HG02798 (cell line): ENCODE results near the gene PLB1.

Experiments used
- ATAC-seq: cut with Tn5 transposase; IDR thresholded peaks from one replicate; pipeline ENCODE4 v1.9.1; 2021; ENCODE audit warnings: mild to moderate bottlenecking; ENCODE audit not compliant: unreplicated experiment, poor library complexity

Gene PLB1

GRCh38 chr2:28620291-28620793 is 124.5 kb downstream of the PLB1 start:
- ATAC-seq: no peak

DNA sequence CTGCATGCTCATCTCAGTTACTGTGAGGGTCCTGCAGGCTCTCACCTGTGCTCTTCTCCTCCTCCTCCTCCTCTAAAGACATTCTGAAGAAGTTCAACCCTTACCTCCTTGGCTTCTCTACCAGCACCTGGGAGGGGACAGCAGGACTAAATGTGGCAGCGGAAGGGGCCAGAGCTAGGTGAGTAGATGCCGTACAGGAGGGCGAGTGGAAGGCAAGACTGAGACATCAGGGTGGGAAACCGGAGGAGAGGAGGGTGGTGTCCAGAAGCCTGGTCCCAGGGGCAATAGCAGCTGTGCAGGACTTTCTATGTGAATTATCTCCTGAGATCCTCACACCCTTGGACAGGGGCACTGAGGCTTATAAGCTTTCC is 124.9 kb downstream of the PLB1 start:
- no peak for ATAC-seq

DNA sequence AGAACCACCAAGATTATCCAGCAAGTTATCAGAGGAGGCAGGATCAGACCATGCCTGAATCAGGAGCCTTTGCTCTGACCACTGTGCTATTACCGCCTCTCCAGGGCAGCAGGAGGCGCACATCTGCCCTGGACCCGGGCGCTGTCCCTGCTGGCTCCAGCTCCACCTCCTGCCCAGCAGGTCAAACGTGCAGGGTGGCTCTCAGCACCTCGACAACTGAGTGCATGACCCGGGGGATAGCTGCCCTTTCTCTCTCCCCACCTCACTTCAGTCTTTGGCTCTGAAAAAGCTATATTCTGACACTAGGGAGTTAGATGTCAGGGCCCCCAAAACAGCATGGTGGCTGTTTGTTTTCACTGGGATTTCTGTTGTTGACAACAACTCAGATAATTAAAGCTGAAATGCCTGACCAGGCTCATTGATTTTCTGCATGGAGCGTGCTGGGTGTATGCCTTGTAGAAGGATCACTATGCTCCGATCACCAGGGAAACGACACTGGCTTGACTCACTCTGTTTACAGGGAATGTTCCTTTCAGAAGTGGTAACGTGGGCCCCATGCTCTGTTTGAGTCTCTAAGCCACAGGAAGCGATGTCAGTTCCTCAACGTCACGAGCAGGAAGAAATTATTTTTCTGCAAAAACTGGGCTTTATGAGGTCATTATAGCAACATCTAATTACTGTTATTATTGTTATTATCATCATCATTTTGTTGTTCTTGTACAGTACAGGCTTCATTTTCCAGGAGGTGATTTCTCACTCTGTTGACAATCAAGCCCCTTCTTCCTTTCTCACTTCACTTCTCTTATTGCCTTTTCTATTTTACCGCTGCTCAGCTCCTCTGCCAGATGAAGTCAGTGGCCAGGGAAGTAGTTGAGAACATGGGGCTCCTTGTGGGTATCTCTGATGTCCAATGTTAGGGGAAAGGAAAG is 125.6 kb downstream of the PLB1 start:
- ATAC-seq: no peak

GRCh38 chr2:28622101-28622499 is 126.2 kb downstream of the PLB1 start:
- no peak for ATAC-seq

- ATAC-seq: no peak
These were observed 127.9 kb downstream of the PLB1 start for GRCh38 chr2:28623582-28624405.

GRCh38 chr2:28624436-28624792 is 128.6 kb downstream of the PLB1 start:
- ATAC-seq: no peak

DNA sequence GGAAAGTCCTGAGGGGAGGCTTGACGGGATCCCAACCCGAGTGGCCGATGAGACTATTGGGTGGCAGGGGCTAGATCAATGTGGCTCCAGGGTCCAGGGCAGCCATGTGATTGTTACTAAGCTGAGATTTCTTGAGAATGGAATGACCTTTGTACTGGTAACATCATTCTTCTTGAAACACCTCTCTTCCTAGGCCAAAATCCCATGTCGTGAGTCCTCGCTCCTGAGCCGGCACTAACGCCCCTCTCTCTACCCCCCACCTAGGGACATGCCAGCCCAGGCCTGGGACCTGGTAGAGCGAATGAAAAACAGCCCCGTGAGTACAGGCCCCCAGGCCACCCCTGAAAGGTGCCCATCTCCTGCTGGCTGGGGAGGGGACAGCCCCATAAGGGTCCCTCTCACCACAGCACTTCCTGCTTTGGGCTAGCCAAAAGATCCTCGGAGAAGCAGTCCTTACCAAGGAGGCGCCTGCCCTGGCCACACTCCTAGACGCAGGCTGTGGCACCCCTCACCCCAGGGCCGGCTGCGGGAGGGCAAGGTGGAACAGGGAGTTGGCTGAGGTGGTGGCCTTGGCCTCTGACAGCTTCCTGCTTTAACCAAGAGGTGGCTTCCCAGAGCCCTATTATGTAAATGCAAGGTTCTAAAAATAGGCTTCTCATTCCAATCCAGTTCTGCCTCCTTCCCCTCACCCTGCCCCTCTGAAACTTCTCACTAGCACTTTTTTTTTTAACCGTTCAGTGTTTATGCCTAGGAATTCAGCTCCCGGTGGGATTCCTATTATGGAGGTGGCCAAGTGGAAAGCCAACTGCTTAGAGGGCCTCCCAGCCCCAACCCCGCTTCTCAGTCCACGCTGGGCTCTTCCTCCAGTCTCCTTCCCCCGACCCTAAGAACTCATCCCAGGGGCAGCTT is 129.2 kb downstream of the PLB1 start:
- ATAC-seq: peak; percentile 41

DNA sequence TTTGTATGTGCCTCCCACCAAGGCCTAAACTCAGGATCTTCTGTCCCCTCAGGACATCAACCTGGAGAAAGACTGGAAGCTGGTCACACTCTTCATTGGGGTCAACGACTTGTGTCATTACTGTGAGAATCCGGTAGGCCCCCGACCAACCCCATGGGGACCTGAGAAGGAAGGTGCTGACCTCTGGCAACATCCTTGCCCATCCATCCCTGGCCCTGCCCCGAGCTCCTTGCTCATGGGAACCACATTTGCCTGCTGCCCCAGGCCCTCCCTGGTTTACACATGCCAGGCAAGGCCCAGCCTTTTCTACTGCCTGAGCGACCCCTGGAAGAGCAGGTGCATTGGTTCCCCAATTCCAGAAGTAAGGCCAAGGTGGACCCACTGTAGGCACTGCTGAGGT is 130.5 kb downstream of the PLB1 start:
- ATAC-seq: no peak

- ATAC-seq: no peak
These were observed 131.1 kb downstream of the PLB1 start for GRCh38 chr2:28626891-28627421.

GRCh38 chr2:28627722-28628480 is 132.0 kb downstream of the PLB1 start:
- no peak for ATAC-seq

DNA sequence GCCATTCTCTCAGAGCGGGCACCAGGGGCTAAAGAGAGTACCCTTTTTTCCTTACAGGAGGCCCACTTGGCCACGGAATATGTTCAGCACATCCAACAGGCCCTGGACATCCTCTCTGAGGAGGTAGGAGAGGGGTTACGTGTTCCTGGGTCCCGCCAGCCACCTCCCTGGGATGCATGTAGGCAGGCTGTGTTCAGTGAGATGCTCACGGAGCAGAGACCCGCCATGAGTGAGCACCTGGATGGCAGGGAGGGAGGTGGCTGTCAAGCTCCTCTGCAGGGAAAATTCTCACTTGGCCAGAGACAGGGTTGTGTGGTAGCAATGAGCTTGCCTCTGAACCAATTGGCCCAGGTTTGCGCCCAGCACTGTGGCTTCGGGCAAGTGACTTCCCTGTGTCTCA is 132.6 kb downstream of the PLB1 start:
- ATAC-seq: no peak

DNA sequence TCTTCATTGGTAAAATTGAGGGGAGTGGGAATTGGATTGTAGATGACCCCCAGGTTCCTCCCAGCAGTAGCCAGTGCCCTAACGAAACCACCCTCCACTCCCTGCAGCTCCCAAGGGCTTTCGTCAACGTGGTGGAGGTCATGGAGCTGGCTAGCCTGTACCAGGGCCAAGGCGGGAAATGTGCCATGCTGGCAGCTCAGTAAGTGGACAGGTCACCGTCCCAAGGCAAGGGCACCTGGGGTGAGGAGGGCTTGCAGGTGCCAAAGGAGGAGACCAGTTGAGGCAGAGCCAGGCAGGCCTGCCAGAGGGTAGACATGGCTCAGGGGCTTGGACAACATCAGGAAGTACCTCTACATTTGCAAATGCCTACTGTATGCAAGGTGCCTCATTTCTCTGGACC is 133.1 kb downstream of the PLB1 start:
- ATAC-seq: no peak

DNA sequence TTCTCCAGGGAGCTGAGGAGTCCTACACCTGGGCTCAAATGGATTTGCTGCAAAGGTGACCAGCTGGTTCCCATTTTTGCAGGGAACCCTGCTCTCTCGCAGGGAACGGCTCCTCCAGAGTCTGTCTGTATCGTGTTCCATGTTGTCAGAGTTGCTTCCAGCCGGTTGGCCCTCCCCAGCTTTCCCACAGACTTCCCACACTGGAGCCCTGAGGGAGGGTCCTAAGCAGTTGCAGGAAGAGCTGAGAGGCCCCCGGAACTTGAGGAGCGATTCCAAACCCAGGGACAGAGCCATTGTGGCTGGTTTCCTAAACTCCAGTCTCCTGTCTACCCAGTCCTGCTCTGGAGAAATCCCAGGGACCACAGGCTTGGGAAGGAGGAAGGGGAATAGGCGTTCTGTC is 134.1 kb downstream of the PLB1 start:
- ATAC-seq: no peak

- ATAC-seq: no peak
These were observed 134.5 kb downstream of the PLB1 start for GRCh38 chr2:28630341-28630740.

- no peak for ATAC-seq
These were observed 135.8 kb downstream of the PLB1 start for GRCh38 chr2:28631514-28632206.

GRCh38 chr2:28632791-28633190 is 136.9 kb downstream of the PLB1 start:
- ATAC-seq: no peak

DNA sequence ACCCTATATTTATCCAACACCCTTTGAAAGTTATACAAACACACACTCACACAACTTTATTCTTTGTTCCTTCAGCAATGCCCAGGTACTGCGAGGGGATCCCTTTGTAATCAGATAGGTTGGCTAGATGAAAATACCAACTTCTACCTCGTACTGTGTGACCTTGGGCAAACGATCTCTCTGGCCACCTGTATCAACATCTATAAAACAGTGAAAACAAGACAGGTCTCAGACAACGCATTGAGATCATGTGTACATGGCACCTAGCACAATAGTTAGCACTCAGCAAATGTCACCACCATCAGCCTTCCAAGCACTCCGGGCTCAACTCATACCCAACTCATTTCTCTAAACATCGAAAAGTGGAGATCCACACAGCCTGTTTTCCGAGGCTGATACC is 137.3 kb downstream of the PLB1 start:
- ATAC-seq: no peak

GRCh38 chr2:28633746-28634145 is 137.9 kb downstream of the PLB1 start:
- no peak for ATAC-seq

DNA sequence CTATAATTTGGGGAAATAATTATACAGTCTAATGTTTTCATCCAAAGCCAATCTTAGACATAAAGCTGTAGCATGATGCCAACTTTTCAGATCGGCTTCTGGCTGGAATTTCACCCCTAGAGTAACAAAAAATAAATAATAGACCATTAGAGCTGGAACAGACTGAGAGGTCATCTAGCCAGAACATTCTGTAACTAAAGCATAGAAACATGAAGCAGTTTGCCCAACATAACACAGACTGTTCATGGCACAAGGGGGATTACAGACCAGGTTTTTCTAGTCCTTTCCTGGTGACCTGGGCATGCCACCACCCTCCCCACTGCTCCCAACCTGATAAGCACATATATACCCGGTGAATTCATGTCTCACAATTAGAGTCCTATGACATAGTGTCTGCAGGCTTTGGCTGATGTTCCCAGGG is 139.3 kb downstream of the PLB1 start:
- ATAC-seq: no peak
